WTC11 (cell line): ENCODE results near the gene GRAMD2B. TPM values are rescaled to one million over a fixed set of nuclear protein-coding genes. Genes with fewer than 3 reads are reported as not detected.

Source experiments
- CBFB ChIP-seq: sonication (generic); formaldehyde crosslinking; IDR thresholded peaks from 2 replicates; pipeline ENCODE4 v1.8.1; 2022; ENCODE audit warnings: mild to moderate bottlenecking, low read depth, missing genetic modification reagents
- GABPB1 ChIP-seq: sonication (generic); formaldehyde crosslinking; IDR thresholded peaks from 2 replicates; pipeline ENCODE4 v1.8.1; 2023; ENCODE audit warnings: mild to moderate bottlenecking, missing genetic modification reagents
- IRF2 ChIP-seq: sonication (generic); formaldehyde crosslinking; IDR thresholded peaks from 2 replicates; pipeline ENCODE4 v1.8.0; 2022; ENCODE audit warnings: low read depth, missing genetic modification reagents, borderline replicate concordance
- JUN ChIP-seq: sonication (generic); formaldehyde crosslinking; IDR thresholded peaks from 2 replicates; pipeline ENCODE4 v1.8.0; 2023; ENCODE audit warnings: mild to moderate bottlenecking, missing genetic modification reagents
- KAT7 ChIP-seq: sonication (generic); formaldehyde crosslinking; IDR thresholded peaks from 2 replicates; pipeline ENCODE4 v1.8.1; 2023; ENCODE audit warnings: missing genetic modification reagents, mild to moderate bottlenecking, borderline replicate concordance
- PRRX2 ChIP-seq: fragments of 250-450 bp; sonication (Bioruptor Pico); IDR thresholded peaks from 2 replicates; pipeline ENCODE4 v1.8.0; 2021; ENCODE audit warnings: mild to moderate bottlenecking
- SP1 ChIP-seq: sonication (generic); formaldehyde crosslinking; conservative IDR thresholded peaks from 2 replicates; pipeline ENCODE4 v1.8.1; 2022; ENCODE audit warnings: missing genetic modification reagents
- ZNF232 ChIP-seq: sonication (generic); formaldehyde crosslinking; IDR thresholded peaks from 2 replicates; pipeline ENCODE4 v1.8.0; 2022; ENCODE audit warnings: mild to moderate bottlenecking, missing genetic modification reagents
- ZNF396 ChIP-seq: fragments of 250-450 bp; sonication (Bioruptor Pico); IDR thresholded peaks from 2 replicates; pipeline ENCODE4 v1.8.0; 2021; ENCODE audit warnings: mild to moderate bottlenecking, moderate library complexity, borderline replicate concordance
- ZNF423 ChIP-seq: fragments of 250-450 bp; sonication (Bioruptor Pico); IDR thresholded peaks from 2 replicates; pipeline ENCODE4 v2.1.2; 2022; ENCODE audit warnings: mild to moderate bottlenecking, moderate library complexity
- total RNA-seq: library from RNA; stranded (reverse); gene quantifications from 3 replicates; pipeline ENCODE4 v1.2.3, GENCODE V29; 2021
- TF ChIP-seq, protein P1 (sequence below): sonication (generic); formaldehyde crosslinking; IDR thresholded peaks from 2 replicates; pipeline ENCODE4 v1.8.0; 2023; ENCODE audit warnings: missing genetic modification reagents, mild to moderate bottlenecking, borderline replicate concordance
- TF ChIP-seq, protein P2 (sequence below): sonication (generic); formaldehyde crosslinking; IDR thresholded peaks from 2 replicates; pipeline ENCODE4 v1.8.0; 2022; ENCODE audit warnings: mild to moderate bottlenecking, missing genetic modification reagents
- TF ChIP-seq, protein P3 (sequence below): fragments of 250-450 bp; sonication (Bioruptor Pico); IDR thresholded peaks from 2 replicates; pipeline ENCODE4 v1.9.0; 2021; ENCODE audit warnings: mild to moderate bottlenecking, borderline replicate concordance
- TF ChIP-seq, protein P4 (sequence below): sonication (generic); formaldehyde crosslinking; IDR thresholded peaks from 2 replicates; pipeline ENCODE4 v1.8.1; 2023; ENCODE audit warnings: mild to moderate bottlenecking, missing genetic modification reagents, borderline replicate concordance
- TF ChIP-seq, protein P5 (sequence below): sonication (generic); formaldehyde crosslinking; IDR thresholded peaks from 2 replicates; pipeline ENCODE4 v1.8.0; 2022; ENCODE audit warnings: mild to moderate bottlenecking, missing genetic modification reagents
- TF ChIP-seq, protein P6 (sequence below): sonication (generic); formaldehyde crosslinking; IDR thresholded peaks from 2 replicates; pipeline ENCODE4 v1.8.1; 2023; ENCODE audit warnings: mild to moderate bottlenecking, missing genetic modification reagents, moderate library complexity
- TF ChIP-seq, protein P7 (sequence below): sonication (generic); formaldehyde crosslinking; IDR thresholded peaks from 2 replicates; pipeline ENCODE4 v1.8.1; 2022; ENCODE audit warnings: low read depth, mild to moderate bottlenecking, moderate library complexity, missing genetic modification reagents, borderline replicate concordance
- TF ChIP-seq, protein P8 (sequence below): sonication (generic); formaldehyde crosslinking; IDR thresholded peaks from 2 replicates; pipeline ENCODE4 v1.8.0; 2022; ENCODE audit warnings: mild to moderate bottlenecking, missing genetic modification reagents
- TF ChIP-seq, protein P9 (sequence below): sonication (generic); formaldehyde crosslinking; conservative IDR thresholded peaks from 2 replicates; pipeline ENCODE4 v1.8.1; 2022; ENCODE audit warnings: mild to moderate bottlenecking, missing genetic modification reagents

Gene GRAMD2B
- total RNA-seq, 1 experiment from 2014 or later, result 11.6 TPM

DNA sequence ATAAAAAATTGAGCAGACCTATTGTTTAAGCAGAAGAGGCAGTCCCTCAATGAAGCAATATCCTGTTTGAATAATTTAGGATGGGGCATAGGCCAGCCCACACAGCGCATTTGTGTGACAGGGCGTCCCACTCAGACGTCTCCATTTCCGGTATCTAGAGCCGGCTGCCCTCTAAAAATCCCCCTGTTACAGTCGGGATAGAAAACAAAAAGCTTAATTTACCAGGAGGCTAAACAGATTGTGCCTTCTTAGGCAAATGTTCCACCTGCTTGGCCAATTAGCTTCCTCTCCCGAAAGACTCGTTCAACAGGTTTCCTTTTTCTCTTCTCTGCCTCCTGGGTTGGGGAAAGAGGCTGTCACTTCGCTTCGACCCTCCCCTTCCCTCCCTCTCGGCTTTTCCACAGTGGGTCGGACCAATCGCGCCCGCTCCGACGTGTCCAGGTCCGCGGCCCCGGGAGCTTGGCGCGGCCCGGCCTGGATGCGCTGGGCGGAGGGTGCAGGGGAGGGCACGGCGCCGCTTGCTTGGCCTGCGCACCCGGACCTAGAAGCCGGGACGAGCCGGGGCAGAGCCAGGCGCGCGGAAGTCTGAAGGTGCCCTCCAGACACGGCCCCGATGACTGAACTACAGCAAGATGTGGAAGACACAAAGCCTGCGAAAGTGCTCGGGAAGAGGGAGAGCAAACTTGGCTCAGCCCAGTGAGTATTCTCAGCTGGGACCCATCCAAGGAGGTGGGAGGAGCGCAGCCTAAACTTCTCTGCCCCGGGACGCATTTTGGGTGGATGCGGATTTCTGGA lies at the start of gene GRAMD2B (continued):
- TF ChIP-seq, protein P1, sequence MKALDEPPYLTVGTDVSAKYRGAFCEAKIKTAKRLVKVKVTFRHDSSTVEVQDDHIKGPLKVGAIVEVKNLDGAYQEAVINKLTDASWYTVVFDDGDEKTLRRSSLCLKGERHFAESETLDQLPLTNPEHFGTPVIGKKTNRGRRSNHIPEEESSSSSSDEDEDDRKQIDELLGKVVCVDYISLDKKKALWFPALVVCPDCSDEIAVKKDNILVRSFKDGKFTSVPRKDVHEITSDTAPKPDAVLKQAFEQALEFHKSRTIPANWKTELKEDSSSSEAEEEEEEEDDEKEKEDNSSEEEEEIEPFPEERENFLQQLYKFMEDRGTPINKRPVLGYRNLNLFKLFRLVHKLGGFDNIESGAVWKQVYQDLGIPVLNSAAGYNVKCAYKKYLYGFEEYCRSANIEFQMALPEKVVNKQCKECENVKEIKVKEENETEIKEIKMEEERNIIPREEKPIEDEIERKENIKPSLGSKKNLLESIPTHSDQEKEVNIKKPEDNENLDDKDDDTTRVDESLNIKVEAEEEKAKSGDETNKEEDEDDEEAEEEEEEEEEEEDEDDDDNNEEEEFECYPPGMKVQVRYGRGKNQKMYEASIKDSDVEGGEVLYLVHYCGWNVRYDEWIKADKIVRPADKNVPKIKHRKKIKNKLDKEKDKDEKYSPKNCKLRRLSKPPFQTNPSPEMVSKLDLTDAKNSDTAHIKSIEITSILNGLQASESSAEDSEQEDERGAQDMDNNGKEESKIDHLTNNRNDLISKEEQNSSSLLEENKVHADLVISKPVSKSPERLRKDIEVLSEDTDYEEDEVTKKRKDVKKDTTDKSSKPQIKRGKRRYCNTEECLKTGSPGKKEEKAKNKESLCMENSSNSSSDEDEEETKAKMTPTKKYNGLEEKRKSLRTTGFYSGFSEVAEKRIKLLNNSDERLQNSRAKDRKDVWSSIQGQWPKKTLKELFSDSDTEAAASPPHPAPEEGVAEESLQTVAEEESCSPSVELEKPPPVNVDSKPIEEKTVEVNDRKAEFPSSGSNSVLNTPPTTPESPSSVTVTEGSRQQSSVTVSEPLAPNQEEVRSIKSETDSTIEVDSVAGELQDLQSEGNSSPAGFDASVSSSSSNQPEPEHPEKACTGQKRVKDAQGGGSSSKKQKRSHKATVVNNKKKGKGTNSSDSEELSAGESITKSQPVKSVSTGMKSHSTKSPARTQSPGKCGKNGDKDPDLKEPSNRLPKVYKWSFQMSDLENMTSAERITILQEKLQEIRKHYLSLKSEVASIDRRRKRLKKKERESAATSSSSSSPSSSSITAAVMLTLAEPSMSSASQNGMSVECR (CRISPR knock-in tag), result 0 out of 2 replicates have a peak, but pooled peaks have one; percentile 36
- TF ChIP-seq, protein P2, sequence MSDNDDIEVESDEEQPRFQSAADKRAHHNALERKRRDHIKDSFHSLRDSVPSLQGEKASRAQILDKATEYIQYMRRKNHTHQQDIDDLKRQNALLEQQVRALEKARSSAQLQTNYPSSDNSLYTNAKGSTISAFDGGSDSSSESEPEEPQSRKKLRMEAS (CRISPR knock-in tag), result peak; percentile 59; the same call in 1 of the 2 replicates
- TF ChIP-seq SP1, result peak; percentile 76
- TF ChIP-seq ZNF423, result no peak
- TF ChIP-seq, protein P3, sequence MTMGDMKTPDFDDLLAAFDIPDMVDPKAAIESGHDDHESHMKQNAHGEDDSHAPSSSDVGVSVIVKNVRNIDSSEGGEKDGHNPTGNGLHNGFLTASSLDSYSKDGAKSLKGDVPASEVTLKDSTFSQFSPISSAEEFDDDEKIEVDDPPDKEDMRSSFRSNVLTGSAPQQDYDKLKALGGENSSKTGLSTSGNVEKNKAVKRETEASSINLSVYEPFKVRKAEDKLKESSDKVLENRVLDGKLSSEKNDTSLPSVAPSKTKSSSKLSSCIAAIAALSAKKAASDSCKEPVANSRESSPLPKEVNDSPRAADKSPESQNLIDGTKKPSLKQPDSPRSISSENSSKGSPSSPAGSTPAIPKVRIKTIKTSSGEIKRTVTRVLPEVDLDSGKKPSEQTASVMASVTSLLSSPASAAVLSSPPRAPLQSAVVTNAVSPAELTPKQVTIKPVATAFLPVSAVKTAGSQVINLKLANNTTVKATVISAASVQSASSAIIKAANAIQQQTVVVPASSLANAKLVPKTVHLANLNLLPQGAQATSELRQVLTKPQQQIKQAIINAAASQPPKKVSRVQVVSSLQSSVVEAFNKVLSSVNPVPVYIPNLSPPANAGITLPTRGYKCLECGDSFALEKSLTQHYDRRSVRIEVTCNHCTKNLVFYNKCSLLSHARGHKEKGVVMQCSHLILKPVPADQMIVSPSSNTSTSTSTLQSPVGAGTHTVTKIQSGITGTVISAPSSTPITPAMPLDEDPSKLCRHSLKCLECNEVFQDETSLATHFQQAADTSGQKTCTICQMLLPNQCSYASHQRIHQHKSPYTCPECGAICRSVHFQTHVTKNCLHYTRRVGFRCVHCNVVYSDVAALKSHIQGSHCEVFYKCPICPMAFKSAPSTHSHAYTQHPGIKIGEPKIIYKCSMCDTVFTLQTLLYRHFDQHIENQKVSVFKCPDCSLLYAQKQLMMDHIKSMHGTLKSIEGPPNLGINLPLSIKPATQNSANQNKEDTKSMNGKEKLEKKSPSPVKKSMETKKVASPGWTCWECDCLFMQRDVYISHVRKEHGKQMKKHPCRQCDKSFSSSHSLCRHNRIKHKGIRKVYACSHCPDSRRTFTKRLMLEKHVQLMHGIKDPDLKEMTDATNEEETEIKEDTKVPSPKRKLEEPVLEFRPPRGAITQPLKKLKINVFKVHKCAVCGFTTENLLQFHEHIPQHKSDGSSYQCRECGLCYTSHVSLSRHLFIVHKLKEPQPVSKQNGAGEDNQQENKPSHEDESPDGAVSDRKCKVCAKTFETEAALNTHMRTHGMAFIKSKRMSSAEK (CRISPR knock-in tag), result no peak
- TF ChIP-seq, protein P4, sequence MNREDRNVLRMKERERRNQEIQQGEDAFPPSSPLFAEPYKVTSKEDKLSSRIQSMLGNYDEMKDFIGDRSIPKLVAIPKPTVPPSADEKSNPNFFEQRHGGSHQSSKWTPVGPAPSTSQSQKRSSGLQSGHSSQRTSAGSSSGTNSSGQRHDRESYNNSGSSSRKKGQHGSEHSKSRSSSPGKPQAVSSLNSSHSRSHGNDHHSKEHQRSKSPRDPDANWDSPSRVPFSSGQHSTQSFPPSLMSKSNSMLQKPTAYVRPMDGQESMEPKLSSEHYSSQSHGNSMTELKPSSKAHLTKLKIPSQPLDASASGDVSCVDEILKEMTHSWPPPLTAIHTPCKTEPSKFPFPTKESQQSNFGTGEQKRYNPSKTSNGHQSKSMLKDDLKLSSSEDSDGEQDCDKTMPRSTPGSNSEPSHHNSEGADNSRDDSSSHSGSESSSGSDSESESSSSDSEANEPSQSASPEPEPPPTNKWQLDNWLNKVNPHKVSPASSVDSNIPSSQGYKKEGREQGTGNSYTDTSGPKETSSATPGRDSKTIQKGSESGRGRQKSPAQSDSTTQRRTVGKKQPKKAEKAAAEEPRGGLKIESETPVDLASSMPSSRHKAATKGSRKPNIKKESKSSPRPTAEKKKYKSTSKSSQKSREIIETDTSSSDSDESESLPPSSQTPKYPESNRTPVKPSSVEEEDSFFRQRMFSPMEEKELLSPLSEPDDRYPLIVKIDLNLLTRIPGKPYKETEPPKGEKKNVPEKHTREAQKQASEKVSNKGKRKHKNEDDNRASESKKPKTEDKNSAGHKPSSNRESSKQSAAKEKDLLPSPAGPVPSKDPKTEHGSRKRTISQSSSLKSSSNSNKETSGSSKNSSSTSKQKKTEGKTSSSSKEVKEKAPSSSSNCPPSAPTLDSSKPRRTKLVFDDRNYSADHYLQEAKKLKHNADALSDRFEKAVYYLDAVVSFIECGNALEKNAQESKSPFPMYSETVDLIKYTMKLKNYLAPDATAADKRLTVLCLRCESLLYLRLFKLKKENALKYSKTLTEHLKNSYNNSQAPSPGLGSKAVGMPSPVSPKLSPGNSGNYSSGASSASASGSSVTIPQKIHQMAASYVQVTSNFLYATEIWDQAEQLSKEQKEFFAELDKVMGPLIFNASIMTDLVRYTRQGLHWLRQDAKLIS (CRISPR knock-in tag), result 0 out of 2 replicates have a peak, but pooled peaks have one; percentile 77
- no peak for TF ChIP-seq ZNF232 (CRISPR knock-in tag)
- no peak for TF ChIP-seq PRRX2
- TF ChIP-seq, protein P5, sequence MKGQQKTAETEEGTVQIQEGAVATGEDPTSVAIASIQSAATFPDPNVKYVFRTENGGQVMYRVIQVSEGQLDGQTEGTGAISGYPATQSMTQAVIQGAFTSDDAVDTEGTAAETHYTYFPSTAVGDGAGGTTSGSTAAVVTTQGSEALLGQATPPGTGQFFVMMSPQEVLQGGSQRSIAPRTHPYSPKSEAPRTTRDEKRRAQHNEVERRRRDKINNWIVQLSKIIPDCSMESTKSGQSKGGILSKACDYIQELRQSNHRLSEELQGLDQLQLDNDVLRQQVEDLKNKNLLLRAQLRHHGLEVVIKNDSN, result no peak
- TF ChIP-seq JUN (CRISPR knock-in tag), result no peak
- TF ChIP-seq IRF2 (CRISPR knock-in tag), result no peak
- TF ChIP-seq, protein P6, sequence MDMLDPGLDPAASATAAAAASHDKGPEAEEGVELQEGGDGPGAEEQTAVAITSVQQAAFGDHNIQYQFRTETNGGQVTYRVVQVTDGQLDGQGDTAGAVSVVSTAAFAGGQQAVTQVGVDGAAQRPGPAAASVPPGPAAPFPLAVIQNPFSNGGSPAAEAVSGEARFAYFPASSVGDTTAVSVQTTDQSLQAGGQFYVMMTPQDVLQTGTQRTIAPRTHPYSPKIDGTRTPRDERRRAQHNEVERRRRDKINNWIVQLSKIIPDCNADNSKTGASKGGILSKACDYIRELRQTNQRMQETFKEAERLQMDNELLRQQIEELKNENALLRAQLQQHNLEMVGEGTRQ (CRISPR knock-in tag), result 0 out of 2 replicates have a peak, but pooled peaks have one; percentile 36
- TF ChIP-seq ZNF396 (CRISPR knock-in tag), result no peak
- no peak for TF ChIP-seq CBFB (CRISPR knock-in tag)
- TF ChIP-seq, protein P7, sequence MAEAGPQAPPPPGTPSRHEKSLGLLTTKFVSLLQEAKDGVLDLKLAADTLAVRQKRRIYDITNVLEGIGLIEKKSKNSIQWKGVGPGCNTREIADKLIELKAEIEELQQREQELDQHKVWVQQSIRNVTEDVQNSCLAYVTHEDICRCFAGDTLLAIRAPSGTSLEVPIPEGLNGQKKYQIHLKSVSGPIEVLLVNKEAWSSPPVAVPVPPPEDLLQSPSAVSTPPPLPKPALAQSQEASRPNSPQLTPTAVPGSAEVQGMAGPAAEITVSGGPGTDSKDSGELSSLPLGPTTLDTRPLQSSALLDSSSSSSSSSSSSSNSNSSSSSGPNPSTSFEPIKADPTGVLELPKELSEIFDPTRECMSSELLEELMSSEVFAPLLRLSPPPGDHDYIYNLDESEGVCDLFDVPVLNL, result no peak
- TF ChIP-seq, protein P8, sequence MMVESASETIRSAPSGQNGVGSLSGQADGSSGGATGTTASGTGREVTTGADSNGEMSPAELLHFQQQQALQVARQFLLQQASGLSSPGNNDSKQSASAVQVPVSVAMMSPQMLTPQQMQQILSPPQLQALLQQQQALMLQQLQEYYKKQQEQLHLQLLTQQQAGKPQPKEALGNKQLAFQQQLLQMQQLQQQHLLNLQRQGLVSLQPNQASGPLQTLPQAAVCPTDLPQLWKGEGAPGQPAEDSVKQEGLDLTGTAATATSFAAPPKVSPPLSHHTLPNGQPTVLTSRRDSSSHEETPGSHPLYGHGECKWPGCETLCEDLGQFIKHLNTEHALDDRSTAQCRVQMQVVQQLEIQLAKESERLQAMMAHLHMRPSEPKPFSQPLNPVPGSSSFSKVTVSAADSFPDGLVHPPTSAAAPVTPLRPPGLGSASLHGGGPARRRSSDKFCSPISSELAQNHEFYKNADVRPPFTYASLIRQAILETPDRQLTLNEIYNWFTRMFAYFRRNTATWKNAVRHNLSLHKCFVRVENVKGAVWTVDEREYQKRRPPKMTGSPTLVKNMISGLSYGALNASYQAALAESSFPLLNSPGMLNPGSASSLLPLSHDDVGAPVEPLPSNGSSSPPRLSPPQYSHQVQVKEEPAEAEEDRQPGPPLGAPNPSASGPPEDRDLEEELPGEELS (CRISPR knock-in tag), result peak; percentile 70
- TF ChIP-seq, protein P9, sequence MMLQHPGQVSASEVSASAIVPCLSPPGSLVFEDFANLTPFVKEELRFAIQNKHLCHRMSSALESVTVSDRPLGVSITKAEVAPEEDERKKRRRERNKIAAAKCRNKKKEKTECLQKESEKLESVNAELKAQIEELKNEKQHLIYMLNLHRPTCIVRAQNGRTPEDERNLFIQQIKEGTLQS (CRISPR knock-in tag), result no peak
- TF ChIP-seq KAT7, result peak; percentile 71; the same call in 1 of the 2 replicates
- no peak for TF ChIP-seq GABPB1 (CRISPR knock-in tag)
